Neural progenitor cell (in vitro differentiated cells): Measurements from ENCODE around the gene HTD2.

Experiments used
- CTCF ChIP-seq: fragments of 200-600 bp; sonication (generic); IDR thresholded peaks from 2 replicates; pipeline ENCODE4 v1.5.1; 2017; ENCODE audit warnings: antibody characterized with exemption, mild to moderate bottlenecking
- EZH2 ChIP-seq: fragments of 200-600 bp; sonication (generic); IDR thresholded peaks from 2 replicates; pipeline ENCODE4 v1.6.1; 2017; ENCODE audit warnings: antibody characterized with exemption, mild to moderate bottlenecking, moderate library complexity

GRCh38 chr3:58359621-58360020, 53.3 kb downstream of the HTD2 start:
- TF ChIP-seq CTCF (no peak), EZH2 (no peak)
